ENCODE data around the gene TYW1B.
"Not testable (repeated sequence)": the region's sequence is repeated elsewhere in the genome, so short reads cannot be mapped to it uniquely, and the experiment has no call there.

The TYW1B gene

DNA sequence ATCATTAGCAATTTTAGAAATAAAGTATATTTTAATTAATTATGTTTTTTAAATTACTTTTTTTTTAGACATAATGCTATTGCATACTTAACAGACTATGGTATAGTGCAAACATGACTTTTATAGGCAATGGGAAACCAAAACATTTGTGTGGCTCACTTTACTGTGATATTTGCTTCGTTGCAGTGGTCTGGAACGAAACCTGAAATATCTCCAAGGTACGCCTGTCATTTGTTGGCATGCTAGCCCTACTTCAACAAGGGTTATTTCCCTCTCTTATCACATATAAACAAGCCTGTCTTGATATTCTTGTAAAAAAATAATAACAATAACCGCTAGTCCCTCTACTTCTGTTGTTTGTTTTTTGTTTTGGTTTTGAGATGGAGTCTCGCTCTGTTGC lies 74.2 kb downstream of the TYW1B start:
- no peak for DNase-seq

GRCh38 chr7:72753229-72753628 lies 74.8 kb downstream of the TYW1B start:
- not testable (repeated sequence) for DNase-seq

GRCh38 chr7:72751978-72752377 lies 76.0 kb downstream of the TYW1B start:
- DNase-seq, result no peak

GRCh38 chr7:72751378-72751777 lies 76.6 kb downstream of the TYW1B start:
- no peak for DNase-seq

DNA sequence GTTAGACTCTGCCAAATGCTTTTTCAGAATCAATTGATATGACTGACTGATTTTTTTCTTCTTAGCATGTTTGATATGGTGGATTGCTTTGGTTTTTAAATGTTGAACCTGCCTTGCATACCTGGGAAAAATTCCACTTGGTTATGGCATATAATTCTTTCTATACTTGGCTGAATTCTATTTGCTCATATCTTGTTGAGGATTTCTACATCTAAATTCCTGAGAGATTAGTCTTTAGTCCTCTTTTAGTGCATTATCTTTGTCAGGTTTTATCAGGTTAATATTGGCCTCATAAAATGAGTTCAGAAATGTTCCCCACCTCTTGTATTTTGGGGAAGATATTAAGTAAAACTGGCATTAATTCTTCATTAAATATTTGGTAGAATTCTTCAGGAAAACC lies 79.4 kb downstream of the TYW1B start:
- DNase-seq, result not testable (repeated sequence)

- DNase-seq, result not testable (repeated sequence)
These were observed 83.6 kb downstream of the TYW1B start for GRCh38 chr7:72744244-72744926.

- not testable (repeated sequence) for DNase-seq
These were observed 84.2 kb downstream of the TYW1B start for GRCh38 chr7:72743801-72744200.

- DNase-seq, result not testable (repeated sequence)
These were observed 88.3 kb downstream of the TYW1B start for GRCh38 chr7:72739716-72740115.

- DNase-seq, result not testable (repeated sequence)
These were observed 92.1 kb downstream of the TYW1B start for GRCh38 chr7:72735855-72736254.

DNA sequence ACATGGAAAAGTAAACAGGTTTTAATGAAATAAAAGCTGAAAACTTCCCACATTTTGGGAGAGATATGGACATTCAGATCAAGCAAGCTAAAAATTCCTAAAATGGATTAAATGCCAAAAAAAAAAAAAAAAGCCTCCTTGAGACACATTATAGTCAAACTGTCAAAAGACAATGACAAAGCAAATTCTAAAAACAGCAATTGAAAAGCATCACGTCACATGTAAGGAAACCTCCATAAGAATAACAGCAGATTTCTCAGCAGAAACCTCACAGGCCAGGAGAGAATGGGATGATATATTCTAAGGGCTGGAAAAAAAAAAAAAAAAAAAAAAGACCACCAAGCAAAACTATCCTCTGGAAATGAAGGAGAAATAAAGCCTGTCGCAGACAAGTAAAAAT lies 97.2 kb downstream of the TYW1B start:
- DNase-seq, result not testable (repeated sequence)

DNA sequence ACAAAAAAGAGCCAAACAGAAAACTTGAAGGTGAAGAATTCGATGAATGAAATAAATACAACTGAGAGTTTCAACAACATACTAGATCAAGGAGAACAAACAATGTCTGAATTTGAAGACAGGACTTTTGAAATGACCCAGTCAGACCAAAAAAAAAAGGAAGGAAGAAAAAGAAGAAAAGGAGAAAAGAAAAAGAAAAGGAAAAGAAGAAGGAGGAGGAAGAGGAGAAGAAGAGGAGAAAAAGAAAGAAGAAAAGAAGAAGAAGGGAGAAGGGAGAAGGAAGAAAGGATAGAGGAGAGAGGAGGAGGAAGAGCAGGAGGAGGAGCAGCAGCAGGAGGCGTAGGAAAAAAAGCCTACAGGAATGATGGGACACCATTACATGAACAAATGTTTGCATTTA lies 97.6 kb downstream of the TYW1B start:
- not testable (repeated sequence) for DNase-seq

DNA sequence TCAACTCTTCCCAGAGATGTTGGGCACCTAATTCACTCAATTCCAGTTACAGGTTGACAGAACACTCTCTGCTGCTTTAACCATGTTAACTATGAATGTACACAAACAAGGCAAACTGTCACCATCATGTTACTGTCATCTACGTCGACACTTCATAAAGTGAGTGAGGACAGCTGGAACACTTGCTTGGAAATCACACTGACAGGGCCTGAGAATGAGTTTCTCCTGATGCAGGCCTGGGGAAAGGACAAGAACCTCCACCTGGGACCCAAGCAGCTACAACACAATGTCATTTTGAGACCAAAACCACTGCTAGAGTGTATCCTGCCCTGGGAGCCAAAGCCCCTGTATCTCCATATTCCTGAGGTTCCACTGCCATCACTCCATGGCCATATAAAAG lies 98.9 kb downstream of the TYW1B start:
- not testable (repeated sequence) for DNase-seq

DNA sequence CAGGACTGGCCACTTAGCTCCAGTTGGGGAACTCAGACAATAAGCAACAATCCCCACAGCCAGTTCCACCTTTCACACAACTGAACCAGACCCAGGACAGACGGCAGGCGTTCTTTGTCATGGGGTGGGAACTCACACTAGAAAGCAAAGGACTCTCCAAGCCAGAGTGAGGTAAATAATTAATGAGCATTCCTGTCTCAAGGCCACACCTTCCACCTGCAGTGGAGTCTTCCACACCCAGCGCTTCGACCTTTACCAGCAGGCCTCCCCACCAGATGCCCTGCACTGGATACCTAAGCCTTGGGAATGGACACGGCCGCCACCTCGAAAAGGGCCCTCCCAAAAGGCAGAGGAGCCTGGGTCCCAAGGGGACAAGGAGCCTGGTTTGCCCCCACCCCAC lies 105.3 kb downstream of the TYW1B start:
- not testable (repeated sequence) for DNase-seq

DNA sequence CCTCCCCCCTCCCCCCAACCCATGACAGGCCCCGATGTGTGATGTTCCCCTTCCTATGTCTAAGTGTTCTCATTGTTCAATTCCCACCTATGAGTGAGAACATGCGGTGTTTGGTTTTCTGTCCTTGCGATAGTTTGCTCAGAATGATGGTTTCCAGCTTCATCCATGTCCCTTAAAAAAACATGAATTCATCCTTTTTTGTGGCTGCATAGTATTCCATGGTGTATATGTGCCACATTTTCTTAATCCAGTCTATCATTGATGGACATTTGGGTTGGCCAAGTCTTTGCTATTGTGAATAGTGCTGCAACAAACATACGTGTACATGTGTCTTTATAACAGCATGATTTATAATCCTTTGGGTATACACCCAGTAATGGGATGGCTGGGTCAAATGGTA lies 107.1 kb downstream of the TYW1B start:
- not testable (repeated sequence) for DNase-seq

- DNase-seq, result not testable (repeated sequence)
These were observed 110.7 kb downstream of the TYW1B start for GRCh38 chr7:72717252-72717774.

- DNase-seq, result not testable (repeated sequence)
These were observed 116.1 kb downstream of the TYW1B start for GRCh38 chr7:72711927-72712326.

DNA sequence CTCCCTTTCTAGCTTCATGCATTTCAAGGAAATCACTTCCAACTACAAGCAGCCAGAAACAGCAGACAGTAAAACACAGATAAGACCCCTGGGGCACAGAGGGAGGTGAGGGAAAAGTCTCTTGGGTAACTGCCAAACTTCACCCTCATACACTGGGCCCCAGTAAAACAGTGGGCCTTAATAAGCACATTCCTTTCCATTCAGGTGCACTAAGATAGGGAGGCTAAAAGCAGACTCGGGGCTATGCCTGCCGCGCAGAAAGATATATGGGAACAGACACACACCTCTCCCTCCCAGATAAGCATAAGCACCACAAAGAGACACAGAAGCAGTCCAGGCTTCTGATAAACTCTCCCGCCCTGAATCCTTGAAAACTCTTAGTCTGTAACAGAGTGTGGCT lies 117.0 kb downstream of the TYW1B start:
- DNase-seq, result no peak

DNA sequence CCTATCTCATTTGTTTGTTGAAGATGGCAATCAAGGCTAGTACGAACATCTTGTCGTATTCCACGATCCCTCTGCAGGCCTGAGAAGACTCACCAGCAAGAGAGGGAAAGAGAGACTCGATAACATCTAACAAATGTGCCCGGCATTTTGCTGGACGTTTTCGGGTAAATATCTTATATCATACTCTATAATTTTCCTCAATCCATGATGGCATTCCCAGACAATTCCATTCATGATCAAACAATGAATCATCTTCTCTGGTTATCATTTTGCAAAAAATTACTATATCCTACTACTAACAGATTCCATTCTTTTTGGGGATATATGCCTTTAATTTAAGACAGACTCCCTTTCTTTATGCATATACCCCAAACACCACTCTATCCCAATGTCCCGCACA lies 118.1 kb downstream of the TYW1B start:
- no peak for DNase-seq

- not testable (repeated sequence) for DNase-seq
These were observed 119.5 kb downstream of the TYW1B start for GRCh38 chr7:72708371-72709050.

GRCh38 chr7:72706521-72706920 lies 121.5 kb downstream of the TYW1B start:
- DNase-seq, result no peak

DNA sequence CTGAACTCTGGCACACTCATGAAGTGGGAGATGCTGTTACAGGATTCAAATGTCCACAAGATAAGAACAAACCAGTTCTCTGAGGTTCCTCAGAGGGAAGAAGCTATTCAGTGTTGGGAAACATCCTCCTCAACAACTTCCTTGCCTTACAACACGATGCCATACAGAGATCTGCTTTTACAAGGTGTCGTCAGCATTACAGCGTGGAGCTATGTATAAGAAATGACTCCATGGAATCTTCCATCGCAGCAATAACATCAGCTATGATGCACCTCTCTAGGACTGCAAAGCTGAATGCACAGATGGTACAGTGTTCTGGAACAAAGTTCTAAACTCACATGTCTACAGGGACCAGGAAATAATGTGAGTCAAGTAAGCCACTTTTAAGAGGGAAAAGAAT lies 122.3 kb downstream of the TYW1B start:
- DNase-seq, result peak; percentile 73

- DNase-seq, result no peak
These were observed 123.1 kb downstream of the TYW1B start for GRCh38 chr7:72704894-72705293.

GRCh38 chr7:72700548-72700947 lies 127.5 kb downstream of the TYW1B start:
- not testable (repeated sequence) for DNase-seq

DNA sequence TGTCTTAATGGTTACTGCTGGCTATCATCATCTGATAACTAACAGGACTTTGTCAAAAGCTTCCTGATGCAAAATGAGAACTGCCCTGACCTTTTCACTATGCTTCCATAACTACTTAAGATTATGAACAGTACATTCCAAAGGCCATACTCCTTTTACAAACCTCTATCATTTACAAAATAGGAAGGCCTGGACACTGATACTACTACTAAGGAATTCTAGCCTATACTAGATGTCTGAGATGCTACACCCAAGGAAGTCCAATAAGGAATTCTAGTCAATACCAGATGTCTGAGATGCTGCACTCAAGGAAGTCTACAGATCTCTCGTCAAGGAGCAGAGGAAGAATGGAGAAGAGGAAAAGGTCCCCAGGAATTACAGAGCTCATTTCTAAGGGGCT lies 130.9 kb downstream of the TYW1B start:
- DNase-seq, result not testable (repeated sequence)

Data from GF-D8 (cell line).